ENCODE results near the gene MEF2A. TPM values are rescaled to one million over a fixed set of nuclear protein-coding genes. Genes with fewer than 3 reads are reported as not detected.

MEF2A gene
- total and polyA plus RNA-seq, 9 of the 15 experiments (the other 6 are each of a cell fraction or from before 2014, with no cell fraction given): 1.6 to 18.7 (median 8.7) TPM

- TF ChIP-seq POLR2G (IDR thresholded peaks at IDR 0.05; ENCODE audit: low read depth, low read length): no peak
- 0 out of 2 replicates have a peak, but pooled peaks have one; percentile 8 for TF ChIP-seq CREM (IDR thresholded peaks at IDR 0.05; ENCODE audit: low read depth)
Observed at GRCh38 chr15:99755692-99756409, 190.1 kb downstream of the MEF2A start (continued).

DNA sequence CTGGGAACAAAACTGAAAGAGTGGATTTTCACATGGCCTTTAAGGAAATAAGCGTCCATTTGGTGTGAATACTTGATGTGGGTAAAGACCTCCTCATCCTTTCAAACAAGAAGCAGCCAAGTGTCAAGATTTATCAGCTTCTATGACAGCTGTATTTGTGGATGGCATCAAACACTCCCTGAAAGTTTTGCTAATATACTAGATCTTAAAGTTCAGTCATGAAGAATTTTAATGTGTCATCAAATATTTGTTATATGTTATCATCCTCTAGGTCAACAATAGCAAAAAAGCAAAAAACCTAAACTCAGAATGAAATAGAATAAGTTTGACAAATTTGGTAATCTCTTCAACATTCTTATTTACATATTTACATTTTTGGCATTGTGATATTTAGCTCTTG is 196.5 kb downstream of the MEF2A start:
- Histone ChIP-seq H3K27ac (ENCODE audit: extremely low read depth, low read depth, low read length) (no peak overlapping the region), H3K79me2 (ENCODE audit: control insufficient read depth, insufficient read depth, low read length) (no peaks in the 10 kb centered on the region), H3K4me2 (ENCODE audit: insufficient read depth, low read length) (no peak overlapping the region), H3K4me1 (replicated peaks in 1 of 2; ENCODE audit: control insufficient read depth in 2 of 2, insufficient read depth in 2 of 2, low read length in 2 of 2) (no peaks in the 10 kb centered on the region), H3K36me3 (ENCODE audit: control insufficient read depth, insufficient read depth, low read length) (no peaks in the 10 kb centered on the region), H3K9ac (ENCODE audit: insufficient read depth in 1 of 2, low read depth in 2 of 2, low read length in 2 of 2) (no peak overlapping the region), H3K9me3 (replicated peaks; ENCODE audit: control insufficient read depth, insufficient read depth, low read depth, low read length) (no peaks in the 10 kb centered on the region), H3K27me3 (ENCODE audit: control insufficient read depth in 2 of 2, insufficient read depth in 2 of 2, low read length in 2 of 2) (peaks cover 0 to 11% of the 10 kb centered on the region in 2 experiments; a peak in 3 of 5 replicates), H3K9me1 (ENCODE audit: control insufficient read depth, insufficient read depth, low read length) (no peaks in the 10 kb centered on the region), H3K4me3 (no peak overlapping the region), H2AFZ (ENCODE audit: low read depth, low read length) (no peak overlapping the region), H4K20me1 (replicated peaks; ENCODE audit: control insufficient read depth, insufficient read depth, low read length) (no peaks in the 10 kb centered on the region; the same call in 1 of the 2 replicates)
- FAIRE-seq (no peak), DNase-seq (ENCODE audit: extremely low read depth in 1 of 4, low spot score in 3 of 4) (no peak), ATAC-seq (no peak)
- in situ Hi-C loops (cut with MboI): no loop called here
- TF ChIP-seq BRF1 (IDR thresholded peaks at IDR 0.05; ENCODE audit: borderline replicate concordance, extremely low read depth, insufficient read length): no peak
- TF ChIP-seq ZNF316 (IDR thresholded peaks at IDR 0.05): peak; percentile 31; the same call in 1 of the 2 replicates
- TF ChIP-seq SP1 (CRISPR knock-in tag; IDR thresholded peaks at IDR 0.05): no peak
- CTCF ChIA-PET (ENCODE audit: low intra/inter-chr PET ratio): no interaction called here
- intact Hi-C loops (cut with micrococcal nuclease): no loop called here
- no TSS peak for BruUV-seq (replicated peaks)
- WGBS (ENCODE audit: insufficient coverage, low coverage, missing lambda C conversion rate): 0% methylated on average over 1 of the region's 1 CpG
- POLR2A ChIA-PET: no interaction called here

All from K562 (cell line).